SK-N-SH (cell line): ENCODE results near the gene FGD3. TPM values are rescaled to one million over a fixed set of nuclear protein-coding genes. Genes with fewer than 3 reads are reported as not detected.

Source experiments
- CTCF ChIA-PET: fragments of 300-600, 350-600 bp; formaldehyde crosslinking; extraction: SDS; loops from one replicate; lab custom pipeline; 2021; lab: Yijun Ruan, JAX
- POLR2A ChIA-PET: fragments of 350-600 bp; sonication (Branson Sonifier 250); formaldehyde crosslinking; extraction: SDS; loops from one replicate; lab custom pipeline; 2020; ENCODE audit warnings: antibody characterized with exemption, inconsistent platforms; lab: Yijun Ruan, JAX
- DNase-seq: peaks from one replicate; pipeline ENCODE4 v3.0.0; 2012
- H2AFZ ChIP-seq: fragments of 200-600 bp; sonication (generic); 2 replicates; pipeline ENCODE4 v1.8.1; 2016; ENCODE audit warnings: antibody characterized with exemption, mild to moderate bottlenecking, low read depth
- H3F3A ChIP-seq: fragments of 200-600 bp; sonication (generic); replicated peaks from 2 replicates; pipeline ENCODE3; 2016; ENCODE audit warnings: antibody characterized with exemption, mild to moderate bottlenecking; ENCODE audit not compliant: insufficient read depth
- H3K27ac ChIP-seq, 2 experiments: fragments of 200-500 bp in 1 of 2; fragments of 200-600 bp in 1 of 2; sonication (Bioruptor generic) in 1 of 2; sonication (generic), shearing (Covaris generic) in 1 of 2; 2 replicates each; pipeline versions ENCODE4 v1.5.1 to v1.6.1; 2014 to 2016; ENCODE audit warnings: low read depth in 2 of 2, inconsistent platforms in 1 of 2, low read length in 1 of 2, mild to moderate bottlenecking in 1 of 2, mixed read lengths in 1 of 2
- H3K27me3 ChIP-seq: fragments of 200-600 bp; sonication (generic), shearing (Covaris generic); 2 replicates; pipeline ENCODE4 v1.6.1; 2016; ENCODE audit warnings: mixed run types; ENCODE audit not compliant: insufficient read depth
- H3K36me3 ChIP-seq, 2 experiments: fragments of 200-500 bp in 1 of 2; fragments of 200-600 bp in 1 of 2; sonication (Bioruptor generic) in 1 of 2; sonication (generic) in 1 of 2; replicated peaks in 1 of 2; 2 replicates each; pipeline versions ENCODE3 to v1.5.1; 2014 to 2016; ENCODE audit warnings: low read length in 1 of 2, mild to moderate bottlenecking in 1 of 2; ENCODE audit not compliant: insufficient read depth in 2 of 2, control insufficient read depth in 1 of 2
- H3K4me1 ChIP-seq, 2 experiments: fragments of 200-500 bp in 1 of 2; fragments of 200-600 bp in 1 of 2; sonication (Bioruptor generic) in 1 of 2; sonication (generic), shearing (Covaris generic) in 1 of 2; 2 replicates each; pipeline versions ENCODE4 v1.5.1 to v1.6.1; 2014 to 2016; ENCODE audit warnings: low read depth in 1 of 2, low read length in 1 of 2, mixed run types in 1 of 2; ENCODE audit not compliant: insufficient read depth in 2 of 2, control insufficient read depth in 1 of 2
- H3K4me2 ChIP-seq: fragments of 200-600 bp; sonication (generic), shearing (Covaris generic); 2 replicates; pipeline ENCODE4 v1.6.1; 2017; ENCODE audit warnings: mixed run types
- H3K4me3 ChIP-seq, 2 experiments: fragments of 200-500 bp in 1 of 2; fragments of 200-600 bp in 1 of 2; sonication (Bioruptor generic) in 1 of 2; sonication (generic), shearing (Covaris generic) in 1 of 2; 2 replicates each; pipeline versions ENCODE4 v1.5.1 to v1.8.1; 2014 to 2016; ENCODE audit warnings: low read depth in 2 of 2, inconsistent platforms in 1 of 2, low read length in 1 of 2, mild to moderate bottlenecking in 1 of 2, mixed read lengths in 1 of 2, moderate library complexity in 1 of 2
- H3K79me2 ChIP-seq: fragments of 200-600 bp; sonication (generic); 2 replicates; pipeline ENCODE4 v1.8.1; 2017; ENCODE audit warnings: mild to moderate bottlenecking; ENCODE audit not compliant: insufficient read depth
- H3K9ac ChIP-seq: fragments of 200-600 bp; sonication (generic); 2 replicates; pipeline ENCODE4 v1.6.1; 2017; ENCODE audit warnings: mixed run types
- H3K9me2 ChIP-seq: fragments of 200-600 bp; sonication (generic); 2 replicates; pipeline ENCODE4 v1.6.1; 2017; ENCODE audit warnings: mixed run types
- H3K9me3 ChIP-seq: fragments of 200-600 bp; sonication (generic); 2 replicates; pipeline ENCODE4 v1.6.1; 2017; ENCODE audit warnings: mixed run types, mild to moderate bottlenecking, moderate library complexity
- H4K20me1 ChIP-seq: fragments of 200-600 bp; sonication (generic); 2 replicates; pipeline ENCODE4 v1.6.1; 2017; ENCODE audit warnings: mild to moderate bottlenecking, mixed run types; ENCODE audit not compliant: insufficient read depth
- EP300 ChIP-seq, 2 experiments: IDR thresholded peaks; 2 replicates each; pipeline versions ENCODE4 v1.4.0 to v1.6.1; 2012; ENCODE audit warnings: borderline replicate concordance in 1 of 2, low read depth in 1 of 2, low read length in 1 of 2
- EZH2phosphoT487 ChIP-seq: fragments of 200-600 bp; sonication (generic); IDR thresholded peaks from 2 replicates; pipeline ENCODE4 v1.6.1; 2017; ENCODE audit warnings: low read depth, mixed run types, mild to moderate bottlenecking, antibody characterized with exemption, moderate library complexity, borderline replicate concordance
- FOSL2 ChIP-seq: IDR thresholded peaks from 2 replicates; pipeline ENCODE4 v1.4.0; 2012; ENCODE audit warnings: low read depth, mild to moderate bottlenecking, moderate library complexity, borderline replicate concordance
- GATA2 ChIP-seq: sonication (generic); formaldehyde crosslinking; IDR thresholded peaks from 2 replicates; pipeline ENCODE4 v1.5.0; 2020; ENCODE audit warnings: mild to moderate bottlenecking, missing genetic modification reagents
- IRF3 ChIP-seq: fragments of 150-350 bp; IDR thresholded peaks from 2 replicates; pipeline ENCODE4 v1.6.1; 2016; ENCODE audit warnings: mild to moderate bottlenecking, low read depth, low read length
- JUND ChIP-seq: IDR thresholded peaks from 2 replicates; pipeline ENCODE4 v1.4.0; 2012
- MAX ChIP-seq: IDR thresholded peaks from 2 replicates; pipeline ENCODE4 v1.4.0; 2012; ENCODE audit warnings: low read depth
- MEF2A ChIP-seq: IDR thresholded peaks from 2 replicates; pipeline ENCODE4 v1.4.0; 2012; ENCODE audit warnings: low read depth, borderline replicate concordance
- MXI1 ChIP-seq: IDR thresholded peaks from 2 replicates; pipeline ENCODE4 v1.6.1; 2012; ENCODE audit warnings: mild to moderate bottlenecking, low read depth, low read length, improper control_type of control experiment
- NFIC ChIP-seq: IDR thresholded peaks from 2 replicates; pipeline ENCODE4 v1.4.0; 2012; ENCODE audit warnings: borderline replicate concordance
- RFX5 ChIP-seq: IDR thresholded peaks from 2 replicates; pipeline ENCODE4 v1.6.1; 2012; ENCODE audit warnings: mild to moderate bottlenecking, improper control_type of control experiment, low read length
- TAF1 ChIP-seq: IDR thresholded peaks from 2 replicates; pipeline ENCODE4 v1.6.1; 2012; ENCODE audit warnings: low read depth, mild to moderate bottlenecking, low read length, moderate library complexity, borderline replicate concordance
- TCF12 ChIP-seq: IDR thresholded peaks from 2 replicates; pipeline ENCODE4 v1.4.0; 2012
- WGBS: methylation state at CpG from one replicate; pipeline ENCODE4 v1.1.6; 2017; ENCODE audit warnings: low lambda C conversion rate; 5-methylcytosine and 5-hydroxymethylcytosine counted together
- polyA plus RNA-seq, 3 experiments: library from polyadenylated mRNA; depleted of rRNA; stranded (reverse); fragments of >200 nt; gene quantifications; 2 replicates each; pipeline ENCODE4 v1.2.3, GENCODE V29; 2012

Gene FGD3
- polyA plus RNA-seq, 1 of the 3 experiments (the other 2 are of a cell fraction), result not detected

- Histone ChIP-seq H2AFZ (peak overlapping the region; percentile 13; the same call in 1 of the 2 replicates), H3K9me3 (no peaks in the 10 kb centered on the region)
- no peak for TF ChIP-seq TAF1
- TF ChIP-seq GATA2 (CRISPR knock-in tag), result no peak
- TF ChIP-seq EZH2phosphoT487, result no peak
- peak; percentile 65; the same call in 1 of the 2 replicates for TF ChIP-seq NFIC
- TF ChIP-seq TCF12, result peak; percentile 19; the same call in 1 of the 2 replicates
- TF ChIP-seq RFX5, result no peak
- no peak for TF ChIP-seq MAX
- no peak for TF ChIP-seq MXI1
- no peak for TF ChIP-seq MEF2A
- TF ChIP-seq JUND, result no peak
- TF ChIP-seq, all 33 proteins: peak for 2
- no peak for DNase-seq
- H4K20me1 ChIP-seq, result no peaks in the 10 kb centered on the region
- ChIA-PET POLR2A (no interaction called here), CTCF (interaction anchor here (0.7 to 2.7 kb wide), 2 partner anchors 53 to 57 kb away, joined by 3 to 7 read pairs; no protein-coding TSS in a partner anchor)
- no peaks in the 10 kb centered on the region for H3K27me3 ChIP-seq
- H3K4me1 ChIP-seq, result no peaks in the 10 kb centered on the region; a peak in 1 of 4 replicates
- no peaks in the 10 kb centered on the region for H3K9me2 ChIP-seq
- no peak overlapping the region for H3K9ac ChIP-seq
- H3K27ac ChIP-seq, result no peak overlapping the region
- no peaks in the 10 kb centered on the region for H3K36me3 ChIP-seq
- 84% methylated on average over 7 of the region's 8 CpGs for WGBS
- H3K79me2 ChIP-seq, result no peaks in the 10 kb centered on the region
- H3F3A ChIP-seq, result no peaks in the 10 kb centered on the region
- no peak overlapping the region for H3K4me2 ChIP-seq
- H3K4me3 ChIP-seq, result no peak overlapping the region
These were observed 113.5 kb downstream of the FGD3 start for GRCh38 chr9:93060746-93061259.

GRCh38 chr9:93061260-93061751, 114.0 kb downstream of the FGD3 start:
- H3K4me1 ChIP-seq, result no peaks in the 10 kb centered on the region; a peak in 1 of 4 replicates
- ChIA-PET CTCF (interaction anchor here (0.7 to 2.7 kb wide), 2 partner anchors 54 to 57 kb away, joined by 3 to 7 read pairs; no protein-coding TSS in a partner anchor), POLR2A (no interaction called here)
- H3K4me3 ChIP-seq, result no peak overlapping the region
- no peak for DNase-seq
- no peaks in the 10 kb centered on the region for H3K9me3 ChIP-seq
- TF ChIP-seq FOSL2, result no peak
- TF ChIP-seq TCF12, result no peak
- TF ChIP-seq IRF3, result no peak
- no peak for TF ChIP-seq GATA2 (CRISPR knock-in tag)
- TF ChIP-seq EP300 (IDR thresholded peaks at IDR 0.05; ENCODE audit: borderline replicate concordance in 1 of 2, low read depth in 1 of 2, low read length in 1 of 2), result no peak
- no peaks in the 10 kb centered on the region for H4K20me1 ChIP-seq
- H3K27me3 ChIP-seq, result no peaks in the 10 kb centered on the region
- H3K79me2 ChIP-seq, result no peaks in the 10 kb centered on the region
- no peak overlapping the region for H3K27ac ChIP-seq
- H3F3A ChIP-seq, result no peaks in the 10 kb centered on the region
- 67% methylated on average over 1 of the region's 4 CpGs for WGBS
- no peaks in the 10 kb centered on the region for H3K36me3 ChIP-seq
- H3K4me2 ChIP-seq, result no peak overlapping the region
- no peak overlapping the region for H2AFZ ChIP-seq
- H3K9ac ChIP-seq, result no peak overlapping the region
- H3K9me2 ChIP-seq, result no peaks in the 10 kb centered on the region
